Activated CD4-positive, alpha-beta T cell treated with anti-CD3 and anti-CD28 coated beads for 4 hours (primary cell): ENCODE results near the gene ATP8B4.
"Not testable (repeated sequence)": the region's sequence is repeated elsewhere in the genome, so short reads cannot be mapped to it uniquely, and the experiment has no call there.

Source experiments
- DNase-seq, 2 donors: peaks; one replicate each; pipeline ENCODE4 v3.0.0-alpha.2; 2020

The ATP8B4 gene

DNA sequence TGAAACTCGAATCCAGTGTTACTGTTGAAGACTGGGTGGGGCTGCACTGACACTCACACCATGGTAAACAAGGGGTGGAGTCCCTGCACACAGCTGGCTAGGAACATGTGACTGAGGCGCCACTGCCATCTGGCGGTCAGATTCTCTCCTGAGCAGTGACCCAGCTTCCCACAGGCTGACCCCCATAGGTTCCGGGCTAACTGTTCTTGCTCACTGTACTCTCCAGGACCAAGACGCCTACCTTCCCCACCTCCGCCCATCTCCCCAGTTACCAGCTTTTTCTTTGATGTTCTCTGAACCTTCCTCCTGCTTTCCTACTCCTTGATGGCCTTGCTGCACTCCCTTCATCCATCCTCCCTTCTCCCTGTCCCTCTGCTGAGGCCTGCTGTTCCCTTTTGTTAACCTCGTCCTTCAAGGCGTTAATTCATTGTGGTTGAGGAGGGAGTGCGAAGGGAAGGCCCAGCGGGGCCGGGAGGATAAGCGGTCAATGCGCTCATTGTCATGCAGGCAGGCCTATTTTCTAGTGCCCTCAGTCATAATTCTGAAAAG, 115.2 kb downstream of the ATP8B4 start:
- peak; percentile 25 to 27 for DNase-seq

DNA sequence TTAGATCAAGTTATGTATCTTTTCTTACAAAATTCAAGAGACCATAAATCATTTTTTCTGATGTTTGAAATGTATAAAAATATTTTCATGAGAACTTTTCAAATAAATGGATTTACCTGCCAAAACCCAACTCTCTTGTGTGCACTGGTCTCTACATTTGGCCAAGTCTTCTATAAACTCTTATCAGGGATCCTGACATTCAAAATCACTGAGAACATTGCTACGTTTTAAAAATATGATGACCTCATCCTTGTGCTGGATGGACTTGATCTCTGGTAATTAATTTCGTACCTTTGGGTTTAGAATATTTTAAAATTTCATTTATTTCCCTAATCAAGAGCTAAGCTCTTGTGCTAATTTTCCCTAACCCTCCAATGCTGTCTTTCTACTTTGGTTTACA, 127.4 kb downstream of the ATP8B4 start:
- DNase-seq = no peak

DNA sequence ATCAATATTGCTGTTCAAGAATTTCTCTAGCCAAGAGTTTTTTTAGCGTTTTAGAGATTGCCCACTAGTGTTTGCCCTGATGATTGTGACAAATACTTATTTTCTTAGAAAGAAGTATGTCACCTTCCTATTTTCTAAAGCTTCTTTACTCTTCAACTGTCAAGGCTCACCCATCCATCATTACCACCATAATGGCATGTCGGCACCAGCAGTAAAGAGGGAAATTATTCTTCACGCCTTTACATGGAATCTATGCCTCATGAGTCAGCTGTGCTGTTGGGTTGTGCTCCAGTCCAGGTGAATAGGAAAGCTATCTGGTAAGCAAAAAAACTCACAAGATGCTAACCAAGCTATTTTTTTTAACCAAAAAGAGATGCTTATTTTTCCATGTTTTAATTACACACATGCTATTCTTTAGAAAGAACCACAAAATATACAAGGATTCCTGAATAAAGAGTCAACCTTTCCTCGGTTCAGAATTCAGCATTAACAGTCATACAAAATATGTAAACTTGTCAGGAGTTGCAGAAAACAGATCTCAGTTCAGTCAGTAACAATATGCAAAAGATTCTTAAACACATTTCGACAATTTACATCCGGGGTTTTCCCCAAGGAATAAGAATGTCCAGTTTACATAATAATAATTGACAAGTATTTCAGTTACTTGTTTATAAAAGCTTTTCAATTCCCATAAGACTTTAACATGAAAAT, 128.0 kb downstream of the ATP8B4 start:
- DNase-seq = no peak

DNA sequence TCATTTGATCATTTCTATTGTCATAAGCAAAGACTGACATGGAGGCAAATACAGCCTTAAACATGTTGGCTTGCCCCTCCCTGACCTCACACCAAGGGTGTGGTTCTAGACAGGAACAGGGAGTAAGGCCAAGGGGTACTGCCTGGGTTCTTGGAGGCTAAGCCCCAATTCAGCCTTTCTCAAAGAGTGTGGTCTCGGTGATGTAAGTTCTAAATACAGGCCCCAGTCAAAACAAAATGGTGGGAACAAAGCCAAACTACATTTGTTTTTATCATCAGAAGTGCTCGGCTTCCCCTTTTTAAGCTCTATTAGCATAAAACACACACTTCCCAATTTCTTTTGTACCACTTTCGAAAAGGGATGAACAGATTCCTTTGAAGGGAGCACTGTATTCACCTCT, 129.5 kb downstream of the ATP8B4 start:
- no peak for DNase-seq

DNA sequence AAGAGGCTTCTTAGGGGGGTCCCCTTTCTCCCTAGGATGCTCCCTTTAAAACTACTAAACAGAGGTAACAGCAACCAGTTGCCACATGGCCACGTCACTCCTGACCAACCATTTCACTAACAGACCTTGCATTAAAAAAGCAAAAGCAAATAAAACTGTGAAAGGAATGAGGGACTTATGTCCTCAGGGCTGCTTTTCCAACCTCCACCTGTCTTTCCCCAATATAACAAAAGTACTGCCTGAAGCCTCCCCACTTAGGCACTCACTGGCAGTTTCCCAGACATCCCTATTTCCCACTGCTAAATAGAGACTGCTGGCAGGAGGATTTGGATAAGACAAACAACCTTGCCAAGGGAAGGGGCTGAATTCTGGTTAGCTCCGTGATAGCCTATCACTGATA, 130.3 kb downstream of the ATP8B4 start:
- DNase-seq = no peak

DNA sequence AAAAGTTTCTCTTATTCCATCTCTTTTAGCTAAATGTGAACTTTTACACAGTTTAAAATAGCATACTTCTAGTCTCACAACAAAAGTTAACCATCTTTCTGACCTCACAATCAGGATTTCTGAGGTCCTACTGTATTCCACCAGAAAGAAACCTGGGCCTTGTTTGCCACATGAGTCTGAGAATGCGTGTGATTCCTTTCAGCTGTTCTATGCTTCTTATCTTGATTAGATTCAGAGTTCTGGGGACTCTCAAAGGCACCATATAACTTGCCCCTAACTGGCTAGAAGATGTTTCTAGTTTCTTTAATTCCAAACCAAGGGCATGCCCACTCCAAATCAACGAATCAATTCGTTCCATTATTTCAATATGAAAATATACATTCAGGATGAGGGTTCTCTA, 131.1 kb downstream of the ATP8B4 start:
- DNase-seq = no peak

DNA sequence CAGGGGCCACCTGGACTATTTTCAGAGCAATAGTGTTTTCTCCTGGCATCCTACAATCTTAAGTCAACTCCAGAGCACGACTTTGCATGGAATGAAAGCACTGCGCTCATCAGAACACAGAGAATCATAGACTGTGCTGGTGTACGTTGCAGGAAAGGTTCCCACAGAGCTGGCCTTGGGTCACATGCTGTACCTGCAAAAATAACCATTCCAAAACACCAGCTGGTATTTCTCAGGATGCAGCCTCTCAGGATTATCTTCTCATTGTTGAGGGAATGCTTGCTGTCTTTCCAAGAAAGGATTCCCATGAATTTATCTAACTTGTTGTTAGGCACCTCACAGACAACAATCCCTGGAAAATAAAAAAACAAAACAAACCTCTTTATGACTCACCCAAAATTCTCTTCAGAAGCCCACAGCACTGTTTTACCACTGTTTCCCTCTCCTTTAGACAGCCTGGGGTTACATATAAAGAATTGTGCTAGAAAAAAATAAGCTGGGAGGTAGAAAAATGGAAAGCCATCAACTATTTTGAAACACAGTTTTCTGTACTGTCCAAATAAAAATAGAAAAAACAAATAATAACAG, 131.7 kb downstream of the ATP8B4 start:
- no peak for DNase-seq

DNA sequence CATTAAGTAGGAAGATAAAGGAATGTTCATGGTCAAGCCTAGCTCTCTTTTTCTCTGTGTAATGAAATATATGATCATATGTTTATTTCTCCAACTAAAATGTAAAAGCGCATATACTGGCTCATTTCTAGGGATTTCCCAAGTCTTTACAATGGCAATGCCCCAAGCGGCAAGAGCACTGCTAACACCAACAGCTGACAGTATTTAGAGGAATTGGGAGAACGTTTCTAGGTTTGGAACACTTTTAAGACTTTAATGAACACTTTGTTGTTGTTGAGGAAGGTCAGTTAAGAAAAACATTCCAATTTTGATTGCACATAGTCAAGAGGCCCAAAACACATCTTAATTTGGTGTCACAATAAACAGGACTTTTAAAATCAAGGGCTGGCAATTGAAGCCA, 132.7 kb downstream of the ATP8B4 start:
- DNase-seq = no peak

DNA sequence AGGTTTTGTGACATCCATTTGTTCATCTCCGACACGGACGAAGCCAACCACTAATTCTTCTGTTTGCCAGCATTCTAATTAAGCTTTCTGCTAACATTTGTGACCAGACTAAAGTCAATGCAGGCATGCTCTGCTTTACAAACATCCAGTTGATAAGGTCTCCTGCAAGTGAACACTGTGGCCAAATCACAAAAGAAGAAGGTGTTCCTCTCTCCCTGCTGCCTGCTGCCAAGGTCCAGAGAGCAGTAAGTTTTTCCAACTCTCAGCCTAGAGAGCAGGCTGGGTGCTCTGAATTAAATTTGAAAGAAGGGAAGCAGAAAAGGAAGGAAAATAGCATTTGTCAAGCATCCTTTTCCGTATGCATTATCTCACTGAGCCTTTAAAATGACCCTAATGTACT, 133.6 kb downstream of the ATP8B4 start:
- no peak for DNase-seq

DNA sequence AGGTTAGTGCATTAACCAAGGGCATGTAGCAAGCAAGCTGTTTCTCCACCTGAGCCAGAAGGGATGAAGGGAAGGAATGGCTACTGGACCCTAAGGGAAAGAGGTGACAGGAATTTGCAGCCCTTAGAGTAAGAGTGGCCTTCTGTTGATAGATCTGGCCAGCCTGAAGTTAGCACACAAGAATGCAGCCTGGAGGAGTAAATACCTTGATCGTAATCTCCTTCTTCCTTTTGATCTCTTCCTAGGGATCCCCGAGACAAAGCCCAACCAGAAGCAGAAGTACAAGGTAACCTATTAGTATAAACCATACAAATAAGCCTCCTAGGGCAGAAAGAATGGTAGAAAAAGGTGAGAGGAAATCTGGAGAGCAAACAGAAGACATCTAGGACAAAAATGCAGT, 134.6 kb downstream of the ATP8B4 start:
- DNase-seq = no peak

DNA sequence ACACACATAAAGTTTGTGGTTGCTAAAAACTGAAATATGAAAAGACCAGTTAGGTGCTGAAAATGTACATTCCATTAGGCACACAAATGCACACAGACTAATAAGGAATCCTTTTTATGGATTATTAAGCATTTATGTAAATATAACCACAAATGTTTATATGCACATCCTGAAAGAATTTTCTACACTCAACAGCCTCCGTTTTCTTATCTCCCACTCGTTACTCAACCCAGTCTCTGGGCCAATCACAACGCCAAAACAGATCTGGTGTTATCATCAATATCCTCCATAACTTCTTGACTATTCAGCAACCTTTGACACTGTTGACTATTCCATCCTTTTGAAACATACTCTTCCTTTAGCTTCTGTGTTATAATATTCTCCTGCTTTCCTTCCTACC, 136.4 kb downstream of the ATP8B4 start:
- DNase-seq = no peak

DNA sequence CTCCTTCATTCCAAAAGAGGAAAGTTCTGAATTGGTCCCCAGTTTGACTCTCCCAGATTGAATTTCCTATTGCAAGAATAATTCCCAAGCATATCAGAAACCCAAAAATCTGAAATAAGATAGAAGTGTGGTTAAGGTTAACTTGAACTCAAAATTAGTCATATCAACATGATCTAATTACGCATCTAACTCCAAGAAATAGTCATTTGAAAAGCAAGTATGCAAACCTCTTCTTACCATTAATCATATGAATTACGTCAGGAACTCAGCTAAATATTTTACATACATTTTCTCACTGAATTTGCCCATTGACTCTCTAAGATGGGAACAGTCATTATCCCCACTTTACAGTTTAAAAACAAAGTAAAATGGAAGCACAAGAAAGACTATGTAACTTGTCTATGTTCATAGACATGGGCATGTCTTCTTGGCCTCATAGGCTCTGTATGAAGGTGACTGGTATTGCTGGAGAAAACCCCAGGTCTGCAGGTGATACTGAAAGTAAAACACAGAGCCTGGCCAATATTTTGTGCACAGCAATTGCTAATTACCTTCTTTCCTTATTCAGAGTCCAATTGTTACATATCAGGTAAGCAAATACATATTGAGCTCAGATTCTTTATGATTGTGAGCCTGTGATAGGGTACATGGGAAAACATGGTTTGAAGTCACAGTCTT, 139.2 kb downstream of the ATP8B4 start:
- no peak for DNase-seq

DNA sequence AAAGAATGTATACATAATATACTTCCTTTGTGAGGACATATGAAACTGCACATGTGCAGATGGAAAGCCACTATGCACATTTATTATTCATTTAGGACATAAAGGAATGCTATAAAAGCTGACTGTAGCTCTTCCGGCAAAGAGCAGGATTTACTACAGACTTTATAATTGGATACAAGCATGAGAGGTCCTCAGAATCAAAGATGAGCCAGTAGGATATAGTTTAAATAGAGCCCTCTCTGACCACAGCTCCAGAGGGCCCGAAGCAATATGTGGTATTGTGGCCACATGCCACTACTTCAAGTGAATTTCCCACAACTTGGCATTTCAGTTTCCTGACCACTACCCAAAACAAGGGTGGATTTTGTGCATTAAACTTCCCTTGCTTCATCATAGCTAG, 140.9 kb downstream of the ATP8B4 start:
- no peak for DNase-seq

DNA sequence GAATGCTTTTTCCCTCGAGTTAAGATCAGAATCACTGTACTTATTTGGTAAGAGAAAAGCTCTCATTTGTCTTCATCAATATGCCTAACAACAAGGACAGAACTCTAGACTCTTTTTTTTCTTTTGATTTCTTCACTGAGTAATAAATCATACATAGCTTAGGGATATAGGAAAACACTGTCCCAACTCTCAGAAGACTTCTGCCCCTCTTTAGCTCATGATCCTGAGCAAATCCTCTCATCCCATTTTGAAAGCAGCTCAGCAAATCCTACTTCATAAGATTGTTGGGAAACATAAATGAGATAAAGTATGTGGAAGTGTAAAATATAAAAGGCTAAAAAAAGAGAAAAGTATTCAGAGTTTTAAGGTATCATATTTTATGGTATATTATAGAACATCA, 141.7 kb downstream of the ATP8B4 start:
- DNase-seq = no peak

DNA sequence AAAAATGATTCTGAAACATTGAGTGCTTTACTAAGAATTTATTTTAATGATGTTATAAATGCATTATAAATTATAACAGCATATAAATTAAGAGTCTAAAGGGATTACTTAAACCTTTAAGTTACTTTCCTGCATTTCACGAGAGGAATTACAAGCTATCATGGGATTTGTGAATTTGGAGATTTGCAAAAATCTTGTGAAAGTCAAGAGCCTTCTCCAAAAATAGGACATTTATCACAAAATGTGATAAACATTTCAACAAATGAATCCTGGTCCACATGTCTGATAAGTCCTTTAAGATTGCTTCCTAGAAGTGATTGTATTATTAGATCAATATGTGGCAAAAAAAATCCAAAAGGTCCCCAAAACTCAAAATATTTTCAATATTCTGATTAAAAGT, 154.5 kb downstream of the ATP8B4 start:
- DNase-seq = no peak

DNA sequence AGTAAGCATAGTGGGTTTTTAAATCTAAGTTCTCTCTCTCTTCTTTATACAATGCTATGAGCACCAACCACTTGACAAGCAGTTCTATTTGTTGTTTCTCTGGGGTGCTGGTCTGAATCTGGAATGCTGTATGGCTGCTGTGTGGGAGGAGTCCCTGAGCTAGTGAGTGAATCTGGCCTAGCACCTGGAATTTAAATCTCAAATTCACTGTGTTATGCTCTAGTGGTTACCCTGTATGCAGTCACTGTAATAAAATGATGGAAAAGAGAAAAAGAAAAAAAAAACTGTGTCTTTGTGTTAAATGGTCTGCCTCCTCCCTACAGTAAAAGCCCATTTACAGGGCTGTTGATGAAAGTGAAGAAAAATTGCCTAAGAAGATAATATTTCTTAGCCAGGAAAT, 155.0 kb downstream of the ATP8B4 start:
- no peak for DNase-seq

DNA sequence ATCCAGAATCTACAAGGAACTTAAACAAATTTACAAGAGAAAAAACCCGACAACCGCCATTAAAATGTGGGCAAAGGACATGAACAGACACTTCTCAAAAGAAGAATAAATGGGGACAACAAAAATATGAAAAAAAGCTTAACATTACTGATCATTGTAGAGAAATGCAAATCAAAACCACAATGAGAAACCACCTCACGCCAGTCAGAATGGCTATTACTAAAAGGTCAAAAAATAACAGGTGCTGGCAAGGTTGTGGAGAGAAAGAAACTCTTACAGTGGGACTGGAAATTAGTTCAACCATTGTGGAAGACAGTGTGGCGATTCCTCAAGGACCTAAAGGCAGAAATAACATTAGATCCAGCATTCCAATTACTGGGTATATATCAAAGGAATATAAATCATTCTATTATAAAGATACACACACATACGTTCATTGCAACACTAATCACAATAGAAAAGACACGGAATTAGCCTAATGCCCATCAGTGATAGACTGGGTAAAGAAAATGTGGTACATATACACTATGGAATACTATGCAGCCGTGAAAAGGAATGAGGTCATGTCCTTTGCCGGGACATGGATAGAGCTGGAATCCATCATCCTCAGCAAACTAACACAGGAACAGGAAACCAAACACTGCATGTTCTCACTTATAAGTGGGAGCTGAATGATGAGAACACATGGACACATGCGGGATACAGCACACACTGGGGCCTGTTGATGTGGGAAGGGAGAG, 155.8 kb downstream of the ATP8B4 start:
- DNase-seq = not testable (repeated sequence)

DNA sequence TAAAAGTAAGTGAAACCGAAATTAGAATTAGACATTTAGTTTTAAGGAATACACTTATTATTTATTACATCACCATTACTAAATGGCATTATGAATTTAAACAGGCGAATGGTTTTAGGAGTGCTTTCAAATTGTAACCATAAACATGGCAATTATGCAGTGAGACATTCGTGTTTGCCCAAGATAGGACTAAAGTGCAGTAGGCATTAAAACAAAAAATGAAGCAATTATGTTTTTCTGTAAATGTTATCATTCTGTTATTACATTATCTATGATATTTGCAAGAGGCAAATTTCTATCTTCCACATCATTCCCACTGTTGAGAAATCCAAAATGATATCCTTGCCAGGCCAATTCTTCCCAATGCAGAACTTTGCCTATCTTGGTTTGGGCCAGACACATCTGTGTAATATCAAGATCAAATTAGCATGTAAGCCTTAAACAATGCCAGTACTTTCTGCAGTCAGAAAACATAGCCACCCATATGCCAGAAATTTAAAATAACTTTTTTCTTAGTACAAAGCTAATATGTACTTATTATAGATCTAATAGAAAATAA, 156.9 kb downstream of the ATP8B4 start:
- no peak for DNase-seq

DNA sequence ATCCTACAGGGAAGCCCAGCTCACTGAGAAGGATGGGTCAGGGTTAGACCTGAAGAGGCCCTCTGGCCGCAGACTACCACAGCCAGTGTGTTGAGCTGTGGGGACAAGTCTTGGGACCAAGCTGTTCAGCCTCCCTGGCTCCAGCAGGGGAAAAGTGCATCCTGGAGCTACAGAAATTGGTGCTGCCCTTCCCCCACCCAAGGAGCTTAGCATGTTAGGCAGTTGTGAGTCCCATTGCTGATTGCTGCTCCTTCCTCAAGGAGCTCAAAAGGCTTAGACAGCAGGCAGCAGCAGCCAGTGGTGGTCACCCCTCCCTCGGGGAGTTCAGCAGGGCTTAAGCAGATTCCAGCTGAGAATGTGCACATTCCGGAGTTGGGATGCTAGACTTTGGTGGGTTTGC, 165.6 kb downstream of the ATP8B4 start:
- no peak for DNase-seq

DNA sequence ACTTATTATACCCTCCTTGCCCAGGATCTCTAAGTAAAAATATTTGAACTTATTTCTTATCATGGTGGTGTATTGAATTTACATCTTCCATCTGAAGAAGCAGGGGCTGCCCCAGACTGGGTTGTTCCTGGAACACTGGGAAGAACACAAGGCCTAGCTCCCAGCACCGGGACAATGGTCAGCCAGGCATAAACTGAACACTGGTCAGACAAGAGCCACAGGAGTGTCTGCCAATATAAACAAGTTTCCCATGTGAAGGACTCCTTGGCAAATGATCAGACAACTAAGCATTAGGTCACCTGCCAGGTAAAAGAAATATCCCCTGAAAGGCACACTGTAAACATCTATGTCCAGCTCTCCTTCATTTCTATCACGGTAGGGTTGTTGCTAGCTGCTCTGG, 172.4 kb downstream of the ATP8B4 start:
- DNase-seq = no peak

DNA sequence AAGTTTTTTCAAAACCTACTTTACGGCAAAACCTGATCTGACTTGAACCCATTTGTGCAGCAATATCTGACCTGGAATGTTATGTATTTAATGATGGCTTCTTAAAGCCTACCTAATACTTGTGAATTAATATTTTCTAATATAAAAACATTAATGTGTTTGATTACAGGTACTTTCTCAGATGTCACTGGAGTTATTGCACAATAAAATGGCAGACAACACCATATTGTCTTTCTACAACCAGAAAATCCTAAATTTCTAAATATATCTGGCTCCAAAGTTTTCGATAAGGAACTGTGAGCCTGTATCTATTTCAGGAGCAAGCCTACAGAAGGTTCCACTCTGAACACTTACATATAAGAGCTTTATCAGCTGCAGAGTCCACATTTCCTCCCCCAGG, 184.5 kb downstream of the ATP8B4 start:
- DNase-seq = no peak

DNA sequence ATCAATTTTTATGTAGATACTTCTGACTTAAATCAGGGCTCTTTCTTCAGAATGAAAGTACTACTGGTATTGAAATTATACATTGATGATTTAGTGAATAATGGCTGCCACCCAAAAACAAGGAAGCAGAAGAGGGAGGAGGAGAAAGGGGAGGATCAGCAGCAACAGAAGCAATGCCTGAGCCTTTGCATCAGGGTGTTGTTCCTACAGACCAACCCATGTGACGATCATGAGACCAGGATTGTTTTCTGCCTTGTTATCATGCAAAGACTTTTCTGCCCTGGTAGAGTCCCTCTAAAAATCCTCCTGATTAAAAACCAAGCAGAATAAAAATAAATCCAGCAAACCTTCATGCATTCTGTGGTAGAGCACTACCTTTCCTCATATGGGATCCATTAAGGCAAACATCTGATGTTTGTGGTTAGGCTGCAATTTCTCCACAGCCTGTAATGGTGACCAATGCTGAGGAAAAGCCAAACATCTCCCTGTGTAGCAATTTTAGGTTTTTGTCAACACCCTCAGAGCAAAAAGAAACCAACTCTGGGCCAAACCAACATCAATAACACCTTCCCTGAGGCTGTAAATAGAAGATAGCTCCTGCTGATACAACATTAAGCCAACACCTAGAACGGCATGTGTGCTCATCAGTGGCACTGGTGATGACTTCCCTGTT, 191.7 kb downstream of the ATP8B4 start:
- DNase-seq = no peak

DNA sequence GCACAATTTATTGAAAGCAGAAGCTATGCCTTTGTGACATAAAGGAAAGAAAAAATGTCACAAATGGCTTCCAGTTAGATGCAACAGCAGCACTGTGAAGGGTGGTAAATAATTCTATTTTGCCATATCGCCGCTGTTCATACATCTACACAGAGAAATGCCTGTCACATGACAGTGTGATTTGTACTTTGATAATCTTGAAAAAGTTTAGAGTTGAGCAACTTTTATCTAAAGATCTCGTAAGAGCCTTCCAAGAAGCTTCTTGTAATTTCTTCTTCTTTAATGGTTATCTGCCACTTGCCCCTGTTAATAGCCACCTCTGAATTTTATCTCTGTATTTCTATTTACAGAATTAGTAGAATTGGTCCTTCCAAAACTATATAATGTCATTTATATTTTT, 192.3 kb downstream of the ATP8B4 start:
- DNase-seq = no peak
